Testis (tissue), 2 donors: ENCODE measurements around the gene SLC7A5.
"Not testable (repeated sequence)": the region's sequence is repeated elsewhere in the genome, so short reads cannot be mapped to it uniquely, and the experiment has no call there.

Experiments
- CTCF ChIP-seq, 3 experiments: fragments of 450-650 bp in 2 of 3; fragments of 200-600 bp in 1 of 3; sonication (generic) in 1 of 3; IDR thresholded peaks; one replicate each; pipeline ENCODE4 v1.5.1; 2016 to 2019; ENCODE audit warnings: antibody characterized with exemption in 3 of 3, mild to moderate bottlenecking in 2 of 3, moderate library complexity in 1 of 3
- POLR2A ChIP-seq: fragments of 450-650 bp; IDR thresholded peaks from one replicate; pipeline ENCODE4 v1.6.1; 2017; ENCODE audit warnings: antibody characterized with exemption, mild to moderate bottlenecking, moderate library complexity

GRCh38 chr16:87825842-87826120 is 43.5 kb downstream of the SLC7A5 start:
- TF ChIP-seq CTCF (IDR thresholded peaks at IDR 0.05); POLR2A: not testable (repeated sequence)
